Activated naive CD8-positive, alpha-beta T cell treated with anti-CD3 and anti-CD28 coated beads for 36 hours (primary cell): ENCODE data around the gene GFOD1. TPM values are rescaled to one million over a fixed set of nuclear protein-coding genes. Genes with fewer than 3 reads are reported as not detected.

Experiments
- DNase-seq: peaks from one replicate; pipeline ENCODE4 v3.0.0; 2021
- H3K27ac Mint-ChIP-seq: one replicate; pipeline ENCODE4 v1.8.0; 2022; ENCODE audit warnings: mild to moderate bottlenecking, moderate library complexity, mixed read lengths
- H3K27me3 Mint-ChIP-seq: one replicate; pipeline ENCODE4 v1.8.0; 2022; ENCODE audit warnings: mild to moderate bottlenecking, mixed read lengths
- H3K36me3 Mint-ChIP-seq: one replicate; pipeline ENCODE4 v1.8.0; 2021; ENCODE audit warnings: mild to moderate bottlenecking, mixed read lengths
- H3K4me1 Mint-ChIP-seq: one replicate; pipeline ENCODE4 v1.8.0; 2021; ENCODE audit warnings: mixed read lengths
- H3K4me3 Mint-ChIP-seq: one replicate; pipeline ENCODE4 v1.8.0; 2022; ENCODE audit warnings: mild to moderate bottlenecking, moderate library complexity, mixed read lengths
- H3K9me3 Mint-ChIP-seq: one replicate; pipeline ENCODE4 v1.8.0; 2022; ENCODE audit warnings: mixed read lengths
- total RNA-seq, 2 experiments: library from RNA; stranded (reverse); gene quantifications; one replicate each; pipeline ENCODE4 v1.2.3, GENCODE V29; 2021

The GFOD1 gene, protein sequence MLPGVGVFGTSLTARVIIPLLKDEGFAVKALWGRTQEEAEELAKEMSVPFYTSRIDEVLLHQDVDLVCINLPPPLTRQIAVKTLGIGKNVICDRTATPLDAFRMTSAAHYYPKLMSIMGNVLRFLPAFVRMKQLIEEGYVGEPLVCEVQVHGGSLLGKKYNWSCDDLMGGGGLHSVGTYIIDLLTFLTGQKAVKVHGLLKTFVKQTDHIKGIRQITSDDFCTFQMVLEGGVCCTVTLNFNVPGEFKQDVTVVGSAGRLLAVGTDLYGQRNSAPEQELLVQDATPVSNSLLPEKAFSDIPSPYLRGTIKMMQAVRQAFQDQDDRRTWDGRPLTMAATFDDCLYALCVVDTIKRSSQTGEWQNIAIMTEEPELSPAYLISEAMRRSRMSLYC
- total RNA-seq = 10 to 100 TPM; 12.8 to 13.0 TPM

- peak within 1 kb of the TSS; percentile 92 for H3K4me3 Mint-ChIP-seq
- DNase-seq = peak; percentile 89
- no peaks in the 10 kb centered on the region for H3K9me3 Mint-ChIP-seq
- H3K4me1 Mint-ChIP-seq = peaks cover 40% of the 10 kb centered on the region
- peaks cover 13% of the 10 kb centered on the region for H3K36me3 Mint-ChIP-seq
- H3K27ac Mint-ChIP-seq = peak within 1 kb of the TSS; percentile 84
- peaks cover 7% of the 10 kb centered on the region for H3K27me3 Mint-ChIP-seq
These were observed at the start of gene GFOD1 for GRCh38 chr6:13487122-13488014. TSS of gene GFOD1 (minus strand) at chr6:13487600. CDS start at chr6:13486890, 710 bp downstream.

DNA sequence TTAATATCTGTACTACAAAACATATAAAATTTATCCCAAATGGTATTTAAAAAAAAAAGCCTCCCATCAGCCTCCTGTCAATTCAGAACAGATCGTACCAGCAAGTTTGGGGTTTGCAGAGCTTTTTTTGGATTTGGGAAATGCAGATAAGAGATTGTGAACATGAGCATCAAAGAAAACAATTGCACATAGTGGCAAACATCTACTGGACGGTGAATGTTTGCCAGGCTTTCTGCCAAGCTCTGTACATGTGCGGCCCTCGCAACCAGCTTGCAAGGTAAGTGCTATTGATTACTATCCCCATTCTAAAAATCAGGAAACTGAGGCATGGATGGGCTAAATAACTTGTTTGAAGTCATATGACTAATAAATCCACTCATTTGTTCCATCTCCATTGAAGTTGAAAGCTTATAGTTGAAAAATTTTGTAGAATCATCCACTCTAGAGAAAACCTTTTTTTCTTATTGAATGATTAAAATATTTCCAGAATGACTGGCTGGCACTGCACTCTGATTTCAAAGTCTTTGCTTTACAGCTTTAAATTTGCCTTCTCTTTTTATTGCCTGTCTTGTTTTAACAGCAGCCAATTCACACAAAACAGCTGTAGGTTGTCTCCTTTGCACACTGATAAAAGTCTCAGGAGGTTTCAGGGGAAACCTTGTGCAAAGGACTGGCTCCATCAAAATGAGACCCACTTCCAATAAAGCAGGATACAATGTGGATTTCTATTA lies 49.6 kb upstream of the GFOD1 start:
- DNase-seq = no peak
- Mint-ChIP-seq H3K36me3 (no peaks in the 10 kb centered on the region), H3K27me3 (no peaks in the 10 kb centered on the region), H3K9me3 (no peaks in the 10 kb centered on the region), H3K27ac (no peak overlapping the region), H3K4me1 (no peaks in the 10 kb centered on the region), H3K4me3 (no peak overlapping the region)

- Mint-ChIP-seq H3K27ac (no peak overlapping the region), H3K4me3 (no peak overlapping the region), H3K36me3 (no peaks in the 10 kb centered on the region), H3K27me3 (no peaks in the 10 kb centered on the region), H3K9me3 (no peaks in the 10 kb centered on the region), H3K4me1 (no peaks in the 10 kb centered on the region)
- no peak for DNase-seq
These were observed 47.9 kb upstream of the GFOD1 start for GRCh38 chr6:13535306-13535705.

DNA sequence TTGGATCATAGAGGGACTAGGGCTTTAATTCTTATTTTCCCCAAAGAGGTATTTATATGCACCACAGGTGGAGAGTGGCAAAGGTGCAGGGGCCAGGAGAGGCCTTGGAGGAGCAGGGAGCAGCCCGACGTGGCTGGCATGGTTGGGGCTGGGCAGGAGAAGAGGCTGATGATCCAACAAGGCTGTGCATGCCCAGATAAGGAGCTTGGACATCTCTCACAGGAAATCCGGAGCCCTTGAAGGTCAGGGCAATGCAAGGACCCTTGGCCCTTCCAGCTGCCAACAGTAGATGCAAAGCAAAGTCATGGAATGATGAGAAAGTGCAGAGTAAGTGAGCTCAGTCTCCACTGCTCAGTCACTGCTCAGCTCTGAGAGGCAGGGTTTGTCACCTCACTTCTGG lies 47.1 kb upstream of the GFOD1 start:
- Mint-ChIP-seq H3K4me1 (no peaks in the 10 kb centered on the region), H3K4me3 (no peak overlapping the region), H3K9me3 (no peaks in the 10 kb centered on the region), H3K27ac (no peak overlapping the region), H3K27me3 (no peaks in the 10 kb centered on the region), H3K36me3 (no peaks in the 10 kb centered on the region)
- no peak for DNase-seq

- DNase-seq = no peak
- H3K36me3 Mint-ChIP-seq = no peaks in the 10 kb centered on the region
- H3K4me3 Mint-ChIP-seq = no peak overlapping the region
- no peak overlapping the region for H3K27ac Mint-ChIP-seq
- H3K4me1 Mint-ChIP-seq = peaks cover 5% of the 10 kb centered on the region
- no peaks in the 10 kb centered on the region for H3K27me3 Mint-ChIP-seq
- H3K9me3 Mint-ChIP-seq = no peaks in the 10 kb centered on the region
These were observed 44.6 kb upstream of the GFOD1 start for GRCh38 chr6:13531956-13532355.

DNA sequence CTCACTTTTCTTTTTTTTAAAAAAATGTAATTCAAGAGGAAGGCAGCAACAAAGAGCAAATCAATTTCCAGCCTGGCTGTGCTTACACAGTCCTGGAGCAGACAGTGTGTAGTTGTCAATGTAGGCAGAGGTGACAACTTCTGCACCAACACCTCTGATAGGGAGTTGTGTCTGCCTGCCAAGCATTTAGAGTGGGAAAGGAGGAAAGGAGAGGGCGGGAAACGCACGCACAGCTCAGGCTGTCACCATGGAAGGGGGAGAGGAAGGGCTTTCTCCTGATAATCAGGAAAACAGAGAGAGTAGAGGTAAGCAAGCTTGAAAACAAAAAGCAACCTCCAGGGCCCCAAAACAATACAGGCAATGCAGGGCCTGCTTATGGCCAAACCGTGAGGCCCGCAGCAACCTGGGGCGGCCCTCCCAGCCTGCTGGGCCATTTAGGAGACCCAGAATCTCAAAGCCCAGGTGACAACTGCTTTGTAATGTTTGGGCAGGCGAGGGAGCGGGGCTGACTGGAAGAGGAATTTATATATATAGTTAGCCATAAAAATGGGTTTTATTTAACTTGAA lies 41.5 kb upstream of the GFOD1 start:
- Mint-ChIP-seq H3K27ac (no peak overlapping the region), H3K4me1 (peaks cover 19% of the 10 kb centered on the region), H3K9me3 (no peaks in the 10 kb centered on the region), H3K36me3 (no peaks in the 10 kb centered on the region), H3K4me3 (no peak overlapping the region), H3K27me3 (no peaks in the 10 kb centered on the region)
- no peak for DNase-seq

DNA sequence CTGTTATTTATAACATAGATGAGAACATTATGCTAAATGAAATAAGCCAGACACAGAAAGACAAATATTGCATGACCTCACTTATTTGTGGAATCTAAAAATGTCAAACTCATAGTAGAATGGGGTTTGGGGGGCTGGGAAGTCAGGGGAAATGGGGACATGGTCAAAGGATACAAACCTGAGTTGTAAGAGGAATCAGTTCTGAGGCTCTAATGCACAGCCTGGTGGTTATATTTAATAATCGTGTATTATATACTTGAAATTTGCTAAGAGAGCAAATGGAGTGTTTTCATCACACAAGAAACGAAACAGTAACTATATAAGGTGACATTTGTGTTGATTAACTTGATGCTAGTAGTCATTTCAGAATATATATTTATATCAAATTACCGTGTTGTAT lies 40.8 kb upstream of the GFOD1 start:
- DNase-seq = no peak
- Mint-ChIP-seq H3K4me3 (no peak overlapping the region), H3K27ac (no peak overlapping the region), H3K4me1 (peaks cover 19% of the 10 kb centered on the region), H3K27me3 (no peaks in the 10 kb centered on the region), H3K36me3 (no peaks in the 10 kb centered on the region), H3K9me3 (no peaks in the 10 kb centered on the region)

DNA sequence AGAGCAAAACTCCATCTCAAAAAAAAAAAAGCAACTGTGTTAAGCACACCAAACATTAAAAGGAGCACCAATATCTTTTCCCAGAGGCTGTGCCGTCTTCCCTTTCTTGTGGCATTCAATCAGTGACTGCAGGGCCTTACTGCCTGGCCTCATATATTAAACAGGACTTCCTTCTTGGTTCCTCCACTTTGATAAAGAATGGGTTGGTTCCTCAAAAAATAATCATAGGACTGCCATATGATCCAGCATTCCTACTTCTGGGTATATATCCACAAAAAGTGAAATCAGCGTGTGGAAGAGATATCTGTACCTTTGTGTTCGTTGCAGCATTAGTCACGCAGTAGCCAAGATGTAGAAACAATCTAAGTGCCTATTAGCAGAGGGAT lies 40.3 kb upstream of the GFOD1 start:
- Mint-ChIP-seq H3K4me3 (no peak overlapping the region), H3K9me3 (no peaks in the 10 kb centered on the region), H3K4me1 (peaks cover 19% of the 10 kb centered on the region), H3K27ac (no peak overlapping the region), H3K27me3 (no peaks in the 10 kb centered on the region), H3K36me3 (no peaks in the 10 kb centered on the region)
- no peak for DNase-seq

DNA sequence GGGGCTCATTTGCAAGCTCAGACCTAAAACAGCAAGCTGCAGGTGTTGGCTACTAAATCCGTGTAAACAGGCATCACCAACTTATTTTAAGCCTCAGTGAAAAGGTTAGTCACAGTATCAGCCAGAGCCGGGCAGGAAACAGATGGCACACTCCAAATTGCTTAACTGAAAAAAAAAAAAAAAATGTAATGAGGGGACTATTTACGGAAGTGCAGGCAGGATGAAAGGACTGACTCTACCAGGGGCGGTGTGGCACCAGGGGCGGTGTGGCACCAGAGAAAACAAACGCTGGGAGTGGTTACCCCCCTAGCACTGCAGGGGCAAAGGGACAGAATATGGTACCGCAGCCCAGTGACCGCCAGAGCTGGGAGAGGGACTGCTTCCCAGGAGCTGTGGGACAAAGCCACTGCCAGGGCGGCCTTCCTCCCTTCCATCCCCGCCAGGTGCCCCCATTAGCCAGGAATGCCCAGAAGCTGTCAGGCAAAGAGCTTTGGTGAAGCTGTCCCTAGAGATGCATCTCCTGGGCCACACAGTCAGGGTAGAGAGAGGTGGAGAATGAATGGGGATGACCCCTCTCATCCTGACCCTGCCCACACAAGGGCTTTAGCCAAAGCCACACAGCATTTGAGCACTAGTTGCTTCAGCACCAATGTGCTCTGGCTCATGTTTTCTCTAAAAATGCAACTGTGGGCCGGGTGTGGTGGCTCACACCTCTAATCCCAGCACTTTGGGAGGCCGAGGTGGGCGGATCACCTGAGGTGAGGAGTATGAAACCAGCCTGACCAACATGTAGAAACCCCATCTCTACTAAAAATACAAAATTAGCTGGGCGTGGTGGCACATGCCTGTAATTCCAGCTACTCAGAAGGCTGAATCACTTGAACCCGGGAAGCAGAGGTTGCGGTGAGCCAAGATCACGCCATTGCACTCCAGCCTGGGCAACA lies 39.6 kb upstream of the GFOD1 start:
- peaks cover 19% of the 10 kb centered on the region for H3K4me1 Mint-ChIP-seq
- H3K36me3 Mint-ChIP-seq = no peaks in the 10 kb centered on the region
- H3K27ac Mint-ChIP-seq = no peak overlapping the region
- H3K9me3 Mint-ChIP-seq = no peaks in the 10 kb centered on the region
- H3K4me3 Mint-ChIP-seq = no peak overlapping the region
- peak; percentile 6 for DNase-seq
- H3K27me3 Mint-ChIP-seq = no peaks in the 10 kb centered on the region

DNA sequence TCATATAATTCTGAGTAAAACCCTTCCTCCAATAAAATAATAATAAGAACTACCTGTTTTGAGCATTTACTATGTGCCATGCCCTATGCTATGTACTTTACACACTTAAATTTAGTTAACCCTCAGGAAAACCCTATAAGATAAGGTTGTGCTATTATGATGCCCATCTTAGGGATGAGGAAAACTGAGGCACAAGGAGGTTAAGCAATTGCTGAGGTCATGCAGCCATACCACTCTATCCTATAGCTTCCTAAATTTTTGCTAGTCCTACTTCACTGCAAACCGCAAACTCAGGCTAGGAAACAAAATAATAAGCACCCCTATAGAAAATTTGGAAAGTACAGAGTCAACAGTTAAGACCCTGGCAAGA lies 38.9 kb upstream of the GFOD1 start:
- DNase-seq = no peak
- Mint-ChIP-seq H3K36me3 (no peaks in the 10 kb centered on the region), H3K4me1 (peaks cover 19% of the 10 kb centered on the region), H3K4me3 (no peak overlapping the region), H3K9me3 (no peaks in the 10 kb centered on the region), H3K27me3 (no peaks in the 10 kb centered on the region), H3K27ac (no peak overlapping the region)

GRCh38 chr6:13524801-13525508 lies 37.6 kb upstream of the GFOD1 start:
- no peak overlapping the region for H3K27ac Mint-ChIP-seq
- H3K27me3 Mint-ChIP-seq = no peaks in the 10 kb centered on the region
- H3K9me3 Mint-ChIP-seq = no peaks in the 10 kb centered on the region
- DNase-seq = no peak
- no peaks in the 10 kb centered on the region for H3K36me3 Mint-ChIP-seq
- H3K4me3 Mint-ChIP-seq = no peak overlapping the region
- peaks cover 19% of the 10 kb centered on the region for H3K4me1 Mint-ChIP-seq

- Mint-ChIP-seq H3K9me3 (no peaks in the 10 kb centered on the region), H3K4me1 (peaks cover 19% of the 10 kb centered on the region), H3K27me3 (no peaks in the 10 kb centered on the region), H3K27ac (no peak overlapping the region), H3K36me3 (no peaks in the 10 kb centered on the region), H3K4me3 (no peak overlapping the region)
- DNase-seq = no peak
These were observed 36.6 kb upstream of the GFOD1 start for GRCh38 chr6:13523826-13524622.

DNA sequence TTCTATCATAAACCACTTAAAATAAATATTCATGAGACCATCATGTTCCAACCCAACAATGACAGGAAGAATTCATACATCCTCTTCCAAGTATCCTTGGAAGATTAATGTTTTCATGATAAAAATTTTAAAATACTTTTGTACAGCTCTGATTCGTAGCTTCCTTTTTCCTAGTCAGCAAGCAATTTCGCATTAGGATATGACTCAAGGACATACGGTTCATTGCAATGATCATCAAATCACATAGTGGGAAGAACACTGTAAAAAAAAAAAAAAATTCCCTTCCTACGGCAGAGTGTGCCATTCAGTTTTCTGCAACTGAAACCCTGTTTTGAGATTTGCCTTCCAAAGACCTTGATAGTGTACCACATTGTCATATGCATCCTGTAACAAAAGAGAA lies 35.3 kb upstream of the GFOD1 start:
- Mint-ChIP-seq H3K4me1 (peaks cover 16% of the 10 kb centered on the region), H3K27ac (no peak overlapping the region), H3K36me3 (no peaks in the 10 kb centered on the region), H3K4me3 (no peak overlapping the region), H3K27me3 (no peaks in the 10 kb centered on the region), H3K9me3 (no peaks in the 10 kb centered on the region)
- no peak for DNase-seq
